Urothelium cell line (cell line): ENCODE measurements around the gene LRP11.
"Not testable (repeated sequence)": the region's sequence is repeated elsewhere in the genome, so short reads cannot be mapped to it uniquely, and the experiment has no call there.

ENCODE experiments used
- DNase-seq: peaks from one replicate; pipeline ENCODE4 v3.0.0; 2011; ENCODE audit warnings: low spot score, mixed read lengths
- FAIRE-seq: peaks from 2 replicates; lab custom pipeline; 2011; peaks lifted over from hg19 to GRCh38; lab: Jason Lieb, UNC

LRP11 gene

GRCh38 chr6:149897855-149898744 is 33.9 kb upstream of the LRP11 start, which contains the start of gene RAET1E:
TSS of gene RAET1E (minus strand) at chr6:149898113. CDS start at chr6:149890901, 7,212 bp downstream.
- DNase-seq (no peak), FAIRE-seq (no peak)

- DNase-seq = peak; percentile 83
- no peak for FAIRE-seq
These were observed 33.0 kb upstream of the LRP11 start for GRCh38 chr6:149897015-149897697.

GRCh38 chr6:149896491-149896890 is 32.3 kb upstream of the LRP11 start:
- DNase-seq = peak; percentile 48
- peak; percentile 9 for FAIRE-seq

DNA sequence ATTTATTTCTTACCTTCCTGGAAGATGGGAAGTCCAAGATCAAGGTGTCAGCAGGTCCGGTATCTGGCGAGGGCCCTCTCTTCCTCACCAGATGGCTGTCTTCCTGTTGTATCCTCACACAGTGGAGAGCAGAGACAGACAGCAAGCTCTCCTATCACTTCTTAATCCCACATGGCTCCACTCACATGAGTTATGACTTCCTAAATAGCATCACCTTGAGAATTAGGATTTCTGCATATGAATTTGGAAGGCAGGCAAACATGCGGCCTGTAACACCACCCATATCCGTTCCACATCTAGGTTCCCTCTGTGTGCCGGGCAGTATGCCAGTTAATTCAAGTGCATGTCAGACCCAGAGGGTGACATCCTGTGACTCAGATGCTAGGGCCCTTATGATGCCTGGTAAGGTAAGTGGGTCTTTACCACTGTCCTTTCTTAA is 31.7 kb upstream of the LRP11 start:
- FAIRE-seq (no peak), DNase-seq (peak; percentile 72)

GRCh38 chr6:149895048-149895590 is 31.0 kb upstream of the LRP11 start:
- DNase-seq (no peak), FAIRE-seq (no peak)

- not testable (repeated sequence) for FAIRE-seq
These were observed 27.7 kb upstream of the LRP11 start for GRCh38 chr6:149891864-149892263.

GRCh38 chr6:149891259-149891658 is 27.1 kb upstream of the LRP11 start:
- FAIRE-seq (no peak), DNase-seq (no peak)

More at GRCh38 chr6:149891864-149892263, 27.7 kb upstream of the LRP11 start:
- DNase-seq = not testable (repeated sequence)

GRCh38 chr6:149890629-149891045 is 26.5 kb upstream of the LRP11 start:
- DNase-seq (peak; percentile 29), FAIRE-seq (no peak)

GRCh38 chr6:149889326-149889725 is 25.2 kb upstream of the LRP11 start:
- FAIRE-seq (no peak), DNase-seq (no peak)

DNA sequence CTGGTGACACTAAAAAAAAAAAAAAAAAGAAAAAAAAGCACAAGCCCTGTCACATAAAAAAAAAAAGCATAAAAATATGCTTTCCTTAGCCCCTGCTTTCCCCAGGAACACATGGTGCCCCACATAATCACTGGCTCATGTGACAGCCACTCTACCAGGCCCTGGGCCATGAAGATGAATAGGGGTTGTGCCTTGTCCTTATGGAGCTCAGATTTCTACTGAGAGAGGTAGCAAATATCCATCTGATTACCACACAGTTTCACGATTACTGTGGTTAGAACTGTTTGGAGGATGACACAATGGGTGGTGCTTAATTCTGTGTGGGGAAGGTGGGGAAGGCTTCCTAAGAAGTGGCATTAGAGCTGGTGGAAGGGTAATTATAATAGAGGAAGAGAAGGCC is 24.5 kb upstream of the LRP11 start:
- FAIRE-seq = no peak
- DNase-seq = peak; percentile 13

- DNase-seq (no peak), FAIRE-seq (no peak)
These were observed 23.9 kb upstream of the LRP11 start for GRCh38 chr6:149888093-149888492.

DNA sequence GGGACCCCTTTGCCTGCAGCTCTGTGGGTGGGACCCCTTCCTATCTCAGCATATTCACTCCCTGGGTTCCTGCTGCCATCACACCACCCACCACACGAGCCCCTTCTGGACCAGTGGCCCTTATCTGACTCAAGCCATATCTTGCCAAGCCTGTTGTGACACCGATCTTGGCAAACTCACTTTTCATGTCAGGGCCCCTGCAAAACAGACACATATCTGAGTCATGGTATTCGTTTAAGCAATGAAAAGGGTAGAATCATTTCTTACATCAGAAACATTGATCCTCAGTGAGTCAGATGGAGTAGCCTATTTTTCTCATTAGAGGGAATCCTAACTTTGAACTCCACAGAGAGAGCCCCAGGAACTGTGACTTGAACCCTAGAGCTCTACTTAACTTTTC is 23.2 kb upstream of the LRP11 start:
- FAIRE-seq (no peak), DNase-seq (no peak)

- no peak for DNase-seq
- FAIRE-seq = no peak
These were observed 21.7 kb upstream of the LRP11 start for GRCh38 chr6:149885888-149886287.

GRCh38 chr6:149884617-149885016 is 20.5 kb upstream of the LRP11 start:
- FAIRE-seq = no peak
- no peak for DNase-seq

GRCh38 chr6:149884215-149884614 is 20.1 kb upstream of the LRP11 start:
- FAIRE-seq (no peak), DNase-seq (no peak)

DNA sequence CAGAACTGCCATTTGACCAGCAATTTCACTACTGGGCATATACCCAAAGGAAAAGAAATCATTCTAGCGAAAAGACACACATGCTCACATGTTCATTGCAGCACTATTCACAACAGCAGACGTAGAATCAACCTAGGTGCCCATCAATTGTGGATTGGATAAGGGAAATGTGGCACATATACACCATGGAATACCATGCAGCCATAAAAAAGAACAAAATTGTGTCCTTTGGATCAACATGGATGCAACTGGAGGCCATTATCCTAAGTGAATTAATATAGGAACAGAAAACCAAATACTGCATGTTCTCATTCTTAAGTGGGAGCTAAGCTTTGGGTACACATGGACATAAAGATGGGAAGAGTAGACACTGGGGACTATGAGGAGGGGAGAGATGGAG is 17.7 kb upstream of the LRP11 start:
- no peak for FAIRE-seq
- no peak for DNase-seq

GRCh38 chr6:149881066-149881766 is 17.1 kb upstream of the LRP11 start:
- FAIRE-seq (no peak), DNase-seq (no peak)

GRCh38 chr6:149877659-149878058 is 13.5 kb upstream of the LRP11 start:
- FAIRE-seq (no peak), DNase-seq (no peak)

DNA sequence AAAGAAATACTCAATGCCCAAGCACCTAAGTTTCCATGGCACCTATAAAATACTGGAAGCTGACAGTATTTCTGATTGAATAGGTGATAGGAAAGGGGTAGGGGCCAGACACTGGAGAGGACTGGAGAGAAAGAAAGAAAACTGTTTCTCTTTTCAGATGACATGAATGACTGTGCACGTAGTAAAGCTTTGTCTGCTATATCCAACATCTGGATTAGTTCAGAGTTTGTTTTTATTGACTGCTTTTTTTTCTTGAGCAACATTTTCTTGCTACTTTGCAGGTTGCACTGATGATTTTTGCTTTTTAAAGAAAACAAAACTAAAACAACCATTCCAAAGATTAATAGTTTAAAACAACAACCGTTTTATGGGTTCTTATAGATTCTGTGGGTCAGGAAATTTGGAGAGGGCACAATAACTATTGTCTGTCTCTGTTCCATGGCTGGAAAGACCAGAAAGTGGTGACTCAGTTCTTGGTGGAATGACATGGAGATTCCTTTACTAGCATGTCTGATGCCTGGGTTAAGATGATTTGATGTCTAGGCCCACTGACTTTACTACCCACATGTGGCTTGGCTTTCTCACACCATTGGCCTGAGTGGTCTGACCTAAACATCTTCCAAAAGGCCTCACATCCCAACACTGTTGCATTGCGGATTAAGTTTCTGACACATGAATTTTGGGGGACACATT is 12.2 kb upstream of the LRP11 start:
- FAIRE-seq (no peak), DNase-seq (no peak)

DNA sequence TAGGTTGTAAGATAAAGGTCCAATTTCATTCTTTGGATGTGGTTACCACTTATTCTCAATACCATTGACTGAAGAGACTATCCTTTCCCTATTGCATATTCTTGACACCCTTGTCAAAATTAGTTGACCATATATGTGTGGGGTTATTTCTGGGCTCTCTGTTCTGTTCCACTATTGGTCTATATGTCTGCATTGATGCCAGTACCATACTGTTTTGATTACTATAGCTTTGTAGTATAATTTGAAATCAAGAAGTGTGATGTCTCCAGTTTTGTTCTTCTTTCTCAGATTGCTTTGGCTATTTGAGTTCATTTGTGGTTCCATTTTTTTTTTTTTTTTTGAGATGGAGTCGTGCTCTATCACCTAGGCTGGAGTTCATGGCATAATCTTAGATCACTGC is 8.1 kb upstream of the LRP11 start:
- no peak for FAIRE-seq

More for the DNA sequence above, 8.1 kb upstream of the LRP11 start:
- no peak for DNase-seq
